Gastrocnemius medialis (tissue), 4 donors: ENCODE data around the gene DDRGK1. TPM values are rescaled to one million over a fixed set of nuclear protein-coding genes. Genes with fewer than 3 reads are reported as not detected.
"Not testable (repeated sequence)": the region's sequence is repeated elsewhere in the genome, so short reads cannot be mapped to it uniquely, and the experiment has no call there.

Experiments
- ATAC-seq, 2 donors: fragments of 150-250 bp; one replicate each; pipeline ENCODE4 v1.9.1; 2016
- DNase-seq, 2 donors: peaks; one replicate each; pipeline ENCODE4 v3.0.0-alpha.2; 2019
- H3K27ac ChIP-seq, 4 donors: fragments of 200-600 bp; sonication (generic); 1 replicate in 1 of 4; 2 replicates in 3 of 4; pipeline ENCODE4 v1.5.1; 2016 to 2018; ENCODE audit warnings: mild to moderate bottlenecking in 2 of 4, moderate library complexity in 1 of 4
- H3K27me3 ChIP-seq, 3 donors: fragments of 200-600 bp; sonication (generic) in 2 of 3; 1 replicate in 1 of 3; 2 replicates in 2 of 3; pipeline versions ENCODE4 v1.5.1 to v1.6.0; 2016 to 2019; ENCODE audit warnings: mild to moderate bottlenecking in 1 of 3, moderate library complexity in 1 of 3
- H3K36me3 ChIP-seq, 2 donors: fragments of 200-600 bp; sonication (generic) in 1 of 2; one replicate each; pipeline ENCODE4 v1.5.1; 2017 to 2018
- H3K4me1 ChIP-seq, 2 donors: fragments of 200-600 bp; sonication (generic) in 1 of 2; one replicate each; pipeline ENCODE4 v1.5.1; 2016 to 2017; ENCODE audit warnings: mild to moderate bottlenecking in 2 of 2
- H3K4me3 ChIP-seq, 4 donors: fragments of 200-600 bp; sonication (generic) in 3 of 4; 1 replicate in 1 of 4; 2 replicates in 3 of 4; pipeline ENCODE4 v1.5.1; 2016 to 2019; ENCODE audit warnings: mild to moderate bottlenecking in 2 of 4
- H3K9me3 ChIP-seq, 3 donors: fragments of 200-600 bp; sonication (generic) in 2 of 3; 1 replicate in 1 of 3; 2 replicates in 2 of 3; pipeline ENCODE4 v1.5.1; 2016 to 2019
- CTCF ChIP-seq, 5 experiments: fragments of 450-650 bp in 3 of 5; fragments of 200-600 bp in 2 of 5; sonication (generic) in 2 of 5; IDR thresholded peaks in 4 of 5; conservative IDR thresholded peaks in 1 of 5; 1 replicate in 4 of 5; 2 replicates in 1 of 5; pipeline ENCODE4 v1.5.1; 2016 to 2019; ENCODE audit warnings: antibody characterized with exemption in 5 of 5, mild to moderate bottlenecking in 3 of 5, moderate library complexity in 3 of 5
- POLR2A ChIP-seq, 2 donors: fragments of 450-650 bp; IDR thresholded peaks; one replicate each; pipeline ENCODE4 v1.6.1; 2017; ENCODE audit warnings: antibody characterized with exemption in 2 of 2, mild to moderate bottlenecking in 2 of 2, moderate library complexity in 2 of 2
- in situ Hi-C, 4 donors: fragments of 200-750 bp; cut with MboI; loops; one replicate each; pipeline versions ENCODE4 v1.15.0 to v1.8.0; 2017; ENCODE audit warnings: low sequenced_read_pairs in 4 of 4
- intact Hi-C: fragments of 100-400 bp; cut with DNase I; formaldehyde crosslinking; loops from one replicate; pipeline ENCODE4 v1.15.1; 2023; ENCODE audit warnings: low total_unique reads
- total RNA-seq, 4 donors: library from RNA; depleted of rRNA; stranded (reverse); fragments of >200 nt; gene quantifications; one replicate each; pipeline versions ENCODE4 v1.1.0 to v1.2.3, GENCODE V29; 2016

The DDRGK1 gene
- total RNA-seq, 4 donors from 2014 or later: 55.2 to 75.7 (median 64.7) TPM

GRCh38 chr20:3192226-3193015 lies 12.1 kb downstream of the DDRGK1 start:
- no peaks in the 10 kb centered on the region for H3K27me3 ChIP-seq
- no peak for ATAC-seq
- no peak overlapping the region for H3K4me3 ChIP-seq
- TF ChIP-seq POLR2A (IDR thresholded peaks at IDR 0.05) (no peak), CTCF (IDR thresholded peaks at IDR 0.05 in 4 of 5, conservative IDR thresholded peaks at IDR 0.05 in 1 of 5) (no peak)
- H3K4me1 ChIP-seq: no peaks in the 10 kb centered on the region
- no peaks in the 10 kb centered on the region for H3K9me3 ChIP-seq
- H3K27ac ChIP-seq: no peak overlapping the region
- in situ Hi-C loops: loop anchor here in 1 of 4 donors (25.0 kb wide), 1 partner anchor 130 kb away; the partner anchor contains the start of gene OXT
- peaks cover 3 to 68% of the 10 kb centered on the region in 2 donors for H3K36me3 ChIP-seq
- no peak for DNase-seq
- intact Hi-C loops: no loop called here

- in situ Hi-C loops: loop anchor here in 1 of 4 donors (25.0 kb wide), 1 partner anchor 128 kb away; the partner anchor contains the start of gene OXT
- DNase-seq: no peak
- Histone ChIP-seq H3K36me3 (peaks cover 3 to 59% of the 10 kb centered on the region in 2 donors), H3K4me3 (no peak overlapping the region), H3K27me3 (no peaks in the 10 kb centered on the region), H3K4me1 (no peaks in the 10 kb centered on the region), H3K9me3 (no peaks in the 10 kb centered on the region), H3K27ac (no peak overlapping the region)
- no peak for TF ChIP-seq POLR2A (IDR thresholded peaks at IDR 0.05)
- TF ChIP-seq CTCF (IDR thresholded peaks at IDR 0.05 in 4 of 5, conservative IDR thresholded peaks at IDR 0.05 in 1 of 5): no peak
- ATAC-seq: no peak
- intact Hi-C loops: no loop called here
Measured at GRCh38 chr20:3190681-3191111, 13.8 kb downstream of the DDRGK1 start.

GRCh38 chr20:3189561-3190131 lies 14.8 kb downstream of the DDRGK1 start:
- Histone ChIP-seq H3K27ac (no peak overlapping the region), H3K27me3 (no peaks in the 10 kb centered on the region), H3K36me3 (peaks cover 2 to 49% of the 10 kb centered on the region in 2 donors), H3K9me3 (no peaks in the 10 kb centered on the region), H3K4me3 (no peak overlapping the region), H3K4me1 (no peaks in the 10 kb centered on the region)
- ATAC-seq (no peak), DNase-seq (no peak)
- no peak for TF ChIP-seq CTCF (IDR thresholded peaks at IDR 0.05 in 4 of 5, conservative IDR thresholded peaks at IDR 0.05 in 1 of 5)
- no peak for TF ChIP-seq POLR2A (IDR thresholded peaks at IDR 0.05)
- intact Hi-C loops: no loop called here
- in situ Hi-C loops: loop anchor here in 1 of 4 donors (25.0 kb wide), 1 partner anchor 127 kb away; the partner anchor contains the start of gene OXT

- Histone ChIP-seq H3K9me3 (no peaks in the 10 kb centered on the region), H3K4me1 (no peaks in the 10 kb centered on the region), H3K36me3 (peaks cover 0 to 42% of the 10 kb centered on the region in 2 donors), H3K27ac (no peak overlapping the region), H3K27me3 (no peaks in the 10 kb centered on the region), H3K4me3 (no peak overlapping the region)
- intact Hi-C loops (no loop called here), in situ Hi-C loops (loop anchor here in 1 of 4 donors (25.0 kb wide), 1 partner anchor 127 kb away; the partner anchor contains the start of gene OXT)
- no peak for ATAC-seq
- no peak for DNase-seq
- no peak for TF ChIP-seq POLR2A (IDR thresholded peaks at IDR 0.05)
- TF ChIP-seq CTCF (IDR thresholded peaks at IDR 0.05 in 4 of 5, conservative IDR thresholded peaks at IDR 0.05 in 1 of 5): no peak
Measured at GRCh38 chr20:3188823-3189413, 15.6 kb downstream of the DDRGK1 start.

- H3K4me3 ChIP-seq, H3K9me3 ChIP-seq, DNase-seq, ATAC-seq, H3K4me1 ChIP-seq, H3K27me3 ChIP-seq, intact Hi-C loops, H3K27ac ChIP-seq: not testable (repeated sequence)
- in situ Hi-C loops: loop anchor here in 1 of 4 donors (25.0 kb wide), 1 partner anchor 126 kb away; the partner anchor contains the start of gene OXT
- peaks cover 0 to 33% of the 10 kb centered on the region in 2 donors for H3K36me3 ChIP-seq
Measured at GRCh38 chr20:3187861-3188260, 16.6 kb downstream of the DDRGK1 start.
